Measurements from ENCODE around the gene SEL1L3.
"Not testable (repeated sequence)": the region's sequence is repeated elsewhere in the genome, so short reads cannot be mapped to it uniquely, and the experiment has no call there.

SEL1L3 gene

GRCh38 chr4:25867781-25868294 lies 5.0 kb upstream of the SEL1L3 start:
- H3K4me3 ChIP-seq (ENCODE audit: low read depth, low read length) = no peak overlapping the region
- no peak for TF ChIP-seq CTCF (IDR thresholded peaks at IDR 0.05; ENCODE audit: borderline replicate concordance, insufficient read depth, low read depth, low read length)

GRCh38 chr4:25866401-25866800 lies 3.6 kb upstream of the SEL1L3 start:
- H3K4me3 ChIP-seq (ENCODE audit: low read depth, low read length) = not testable (repeated sequence)

- no peak for TF ChIP-seq CTCF (IDR thresholded peaks at IDR 0.05; ENCODE audit: borderline replicate concordance, insufficient read depth, low read depth, low read length)
- no peak overlapping the region for H3K4me3 ChIP-seq (ENCODE audit: low read depth, low read length)
Measured at GRCh38 chr4:25865586-25865985, 2.8 kb upstream of the SEL1L3 start.

- peak overlapping the region; percentile 87 for H3K4me3 ChIP-seq (ENCODE audit: low read depth, low read length)
- TF ChIP-seq CTCF (IDR thresholded peaks at IDR 0.05; ENCODE audit: borderline replicate concordance, insufficient read depth, low read depth, low read length) = no peak
Measured at GRCh38 chr4:25863831-25864418, 1.1 kb upstream of the SEL1L3 start.

- peak overlapping the region; percentile 87 for H3K4me3 ChIP-seq (ENCODE audit: low read depth, low read length)
- TF ChIP-seq CTCF (IDR thresholded peaks at IDR 0.05; ENCODE audit: borderline replicate concordance, insufficient read depth, low read depth, low read length) = peak; percentile 57
Measured at GRCh38 chr4:25863347-25863784, 578 bp upstream of the SEL1L3 start.

GRCh38 chr4:25861951-25862410 lies 807 bp downstream of the SEL1L3 start:
- H3K4me3 ChIP-seq (ENCODE audit: low read depth, low read length) = peak overlapping the region; percentile 87
- TF ChIP-seq CTCF (IDR thresholded peaks at IDR 0.05; ENCODE audit: borderline replicate concordance, insufficient read depth, low read depth, low read length) = no peak

- peak overlapping the region; percentile 87 for H3K4me3 ChIP-seq (ENCODE audit: low read depth, low read length)
- TF ChIP-seq CTCF (IDR thresholded peaks at IDR 0.05; ENCODE audit: borderline replicate concordance, insufficient read depth, low read depth, low read length) = no peak
Measured at GRCh38 chr4:25861280-25861950, 1.4 kb downstream of the SEL1L3 start.

Data from GM12875 (cell line).